Mononuclear cell (primary cell): Measurements from ENCODE around the gene KATNBL1. TPM values are rescaled to one million over a fixed set of nuclear protein-coding genes. Genes with fewer than 3 reads are reported as not detected.
"Not testable (repeated sequence)": the region's sequence is repeated elsewhere in the genome, so short reads cannot be mapped to it uniquely, and the experiment has no call there.

Experiments used
- H3K27me3 ChIP-seq: 2 replicates; pipeline ENCODE4 v1.6.0; 2011; ENCODE audit warnings: low read length, control low read depth; ENCODE audit not compliant: insufficient read depth
- H3K4me1 ChIP-seq: 2 replicates; pipeline ENCODE4 v1.5.1; 2011; ENCODE audit warnings: mild to moderate bottlenecking, low read length, control low read depth; ENCODE audit not compliant: insufficient read depth
- H3K4me3 ChIP-seq: 2 replicates; pipeline ENCODE4 v1.5.1; 2011; ENCODE audit warnings: mild to moderate bottlenecking, low read length, moderate library complexity
- H3K9me3 ChIP-seq: 2 replicates; pipeline ENCODE4 v1.5.1; 2011; ENCODE audit warnings: low read depth, mild to moderate bottlenecking, control low read depth, low read length
- total RNA-seq: library from RNA; depleted of rRNA; stranded (reverse); fragments of >200 nt; gene quantifications from one replicate; pipeline ENCODE4 v1.2.3, GENCODE V29; 2012

KATNBL1 gene
- total RNA-seq, 1 donor, result 12.0 TPM

GRCh38 chr15:34158355-34158754, 51.5 kb downstream of the KATNBL1 start:
- H3K4me1 ChIP-seq, result no peaks in the 10 kb centered on the region
- peaks cover 49% of the 10 kb centered on the region for H3K9me3 ChIP-seq
- no peaks in the 10 kb centered on the region for H3K27me3 ChIP-seq
- H3K4me3 ChIP-seq, result no peak overlapping the region

DNA sequence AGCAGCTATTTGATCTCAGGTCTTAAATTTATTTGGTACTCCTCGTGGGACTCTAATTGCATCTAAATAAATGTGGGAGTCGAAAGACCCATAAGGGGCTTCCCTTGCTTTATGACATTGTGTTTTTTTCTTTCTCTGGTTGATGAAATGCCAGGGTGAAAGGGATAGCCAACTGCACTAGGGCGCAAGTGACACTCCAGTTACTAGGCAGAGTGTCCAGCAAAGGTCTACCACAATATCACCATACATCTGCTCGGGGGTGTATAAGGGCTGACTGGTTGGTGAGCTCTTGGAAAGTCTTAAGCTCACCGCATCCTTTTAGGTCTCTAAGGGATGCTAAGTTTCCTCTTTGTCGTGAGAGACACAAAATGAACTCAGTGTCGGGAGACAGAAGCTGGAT, 54.0 kb downstream of the KATNBL1 start:
- H3K27me3 ChIP-seq, result no peaks in the 10 kb centered on the region
- H3K4me1 ChIP-seq, result no peaks in the 10 kb centered on the region
- peaks cover 30% of the 10 kb centered on the region for H3K9me3 ChIP-seq
- H3K4me3 ChIP-seq, result no peak overlapping the region

DNA sequence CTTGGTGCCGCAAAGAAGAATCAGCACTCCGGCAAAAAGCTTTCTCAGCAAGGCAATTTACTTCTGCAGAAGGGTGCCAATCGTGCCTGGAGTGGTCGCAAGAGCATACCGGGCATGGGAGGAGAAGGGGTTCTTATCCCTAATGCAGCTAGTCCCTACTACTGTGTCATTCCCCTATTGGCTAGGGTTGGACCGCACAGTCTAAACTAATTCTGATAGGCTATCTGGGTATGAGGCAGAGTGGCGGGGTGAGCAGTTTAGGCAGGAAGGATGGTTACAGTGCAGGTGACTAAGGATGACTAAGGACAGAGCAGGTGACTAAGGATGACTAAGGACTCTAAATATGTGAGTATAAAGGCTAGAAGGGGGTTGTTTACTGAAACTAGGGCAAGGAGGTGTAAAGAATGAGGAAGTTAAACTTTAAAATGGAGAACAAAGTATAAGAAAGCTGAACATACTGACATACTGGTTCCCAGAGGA, 55.1 kb downstream of the KATNBL1 start:
- H3K4me3 ChIP-seq, result no peak overlapping the region
- H3K4me1 ChIP-seq, result no peaks in the 10 kb centered on the region
- no peaks in the 10 kb centered on the region for H3K27me3 ChIP-seq
- H3K9me3 ChIP-seq, result peaks cover 23% of the 10 kb centered on the region

DNA sequence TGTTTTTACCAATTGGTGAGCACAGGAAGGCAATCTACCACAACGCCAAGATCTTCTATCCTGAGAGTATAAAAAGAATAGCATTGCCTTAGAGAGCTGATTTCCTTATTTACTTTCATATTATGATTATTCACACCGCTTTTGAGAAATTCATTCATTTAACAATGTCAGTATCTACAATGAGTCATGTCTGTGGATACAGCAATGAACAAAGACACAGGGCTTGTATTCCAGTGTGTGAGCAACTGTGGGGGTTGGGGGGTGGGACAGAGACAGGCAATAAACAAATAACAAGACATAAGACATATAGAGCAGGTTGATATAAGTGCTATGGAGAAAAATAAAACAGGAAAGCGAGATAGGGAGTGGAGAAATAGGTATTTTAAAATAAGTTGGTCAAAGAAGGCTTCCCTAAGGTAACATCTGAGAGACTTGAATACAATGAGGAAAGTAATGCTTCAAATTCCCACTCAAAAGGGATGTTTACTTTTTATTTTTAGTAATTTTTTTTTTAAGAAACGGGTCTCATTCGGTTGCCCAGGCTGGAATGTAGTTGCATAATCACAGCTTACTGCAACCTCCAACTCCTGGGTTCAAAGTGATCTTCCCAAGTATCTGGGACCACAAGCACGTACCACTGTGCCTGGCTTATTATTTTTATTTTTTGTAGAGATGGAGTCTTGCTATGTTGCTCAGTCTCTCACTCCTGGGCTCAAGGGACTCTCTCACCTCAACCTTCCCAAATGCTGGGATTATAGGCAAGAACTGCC, 62.3 kb downstream of the KATNBL1 start:
- no peaks in the 10 kb centered on the region for H3K27me3 ChIP-seq
- H3K4me3 ChIP-seq, result no peak overlapping the region
- no peaks in the 10 kb centered on the region for H3K9me3 ChIP-seq
- no peaks in the 10 kb centered on the region for H3K4me1 ChIP-seq

GRCh38 chr15:34133511-34133910, 76.4 kb downstream of the KATNBL1 start:
- H3K4me1 ChIP-seq, result no peaks in the 10 kb centered on the region
- H3K4me3 ChIP-seq, result no peak overlapping the region
- H3K27me3 ChIP-seq, result no peaks in the 10 kb centered on the region
- H3K9me3 ChIP-seq, result no peaks in the 10 kb centered on the region

- Histone ChIP-seq H3K4me1 (no peaks in the 10 kb centered on the region), H3K4me3 (no peak overlapping the region), H3K9me3 (no peaks in the 10 kb centered on the region), H3K27me3 (no peaks in the 10 kb centered on the region)
These were observed 77.0 kb downstream of the KATNBL1 start for GRCh38 chr15:34132881-34133280.

DNA sequence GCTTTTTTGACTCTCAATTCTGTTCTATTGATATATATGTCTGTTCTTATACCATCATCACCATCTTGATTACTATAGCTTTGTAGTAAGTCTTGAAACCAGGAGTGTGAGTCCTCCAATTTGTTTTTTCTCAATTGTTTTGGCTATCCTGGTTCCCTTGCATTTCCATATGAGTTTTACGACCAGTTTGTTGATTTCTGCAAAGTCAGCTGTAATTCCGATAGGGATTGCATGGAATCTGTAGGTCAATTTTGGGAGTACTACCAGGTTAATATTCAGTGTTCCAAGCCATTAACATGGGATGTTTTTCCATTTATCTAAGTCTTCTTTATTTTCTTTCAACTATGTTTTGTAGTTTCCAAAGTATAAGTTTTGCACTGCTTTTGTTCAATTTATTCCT, 81.0 kb downstream of the KATNBL1 start:
- Histone ChIP-seq H3K4me3 (no peak overlapping the region), H3K27me3 (no peaks in the 10 kb centered on the region), H3K9me3 (no peaks in the 10 kb centered on the region), H3K4me1 (no peaks in the 10 kb centered on the region)

DNA sequence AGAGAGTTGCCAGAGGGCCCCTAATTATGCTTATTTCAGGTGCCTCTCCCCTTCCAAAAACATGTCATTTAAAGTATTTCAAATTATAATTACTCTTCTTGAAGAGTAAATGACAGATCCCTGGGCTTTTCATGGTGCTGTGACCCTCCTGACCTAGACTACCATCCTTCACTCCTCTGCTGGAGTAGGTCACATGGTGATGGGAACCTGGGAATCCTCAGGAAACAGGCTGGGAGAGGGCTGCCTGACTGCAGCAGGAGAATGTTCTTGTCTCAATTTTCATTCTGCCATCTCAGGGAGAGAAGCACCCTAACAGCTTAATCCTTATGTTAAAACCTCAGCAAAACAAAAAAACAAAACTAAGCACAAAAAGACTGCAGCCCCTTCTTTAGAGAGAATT, 83.4 kb downstream of the KATNBL1 start:
- H3K27me3 ChIP-seq, result no peaks in the 10 kb centered on the region
- no peak overlapping the region for H3K4me3 ChIP-seq
- no peaks in the 10 kb centered on the region for H3K9me3 ChIP-seq

GRCh38 chr15:34125945-34126344, 84.0 kb downstream of the KATNBL1 start:
- Histone ChIP-seq H3K27me3 (no peaks in the 10 kb centered on the region), H3K9me3 (no peaks in the 10 kb centered on the region), H3K4me1 (no peaks in the 10 kb centered on the region), H3K4me3 (no peak overlapping the region)

More for the DNA sequence above, 83.4 kb downstream of the KATNBL1 start:
- H3K4me1 ChIP-seq, result no peaks in the 10 kb centered on the region

GRCh38 chr15:34124651-34125050, 85.2 kb downstream of the KATNBL1 start:
- no peaks in the 10 kb centered on the region for H3K4me1 ChIP-seq
- H3K4me3 ChIP-seq, result no peak overlapping the region
- H3K27me3 ChIP-seq, result no peaks in the 10 kb centered on the region
- H3K9me3 ChIP-seq, result no peaks in the 10 kb centered on the region

DNA sequence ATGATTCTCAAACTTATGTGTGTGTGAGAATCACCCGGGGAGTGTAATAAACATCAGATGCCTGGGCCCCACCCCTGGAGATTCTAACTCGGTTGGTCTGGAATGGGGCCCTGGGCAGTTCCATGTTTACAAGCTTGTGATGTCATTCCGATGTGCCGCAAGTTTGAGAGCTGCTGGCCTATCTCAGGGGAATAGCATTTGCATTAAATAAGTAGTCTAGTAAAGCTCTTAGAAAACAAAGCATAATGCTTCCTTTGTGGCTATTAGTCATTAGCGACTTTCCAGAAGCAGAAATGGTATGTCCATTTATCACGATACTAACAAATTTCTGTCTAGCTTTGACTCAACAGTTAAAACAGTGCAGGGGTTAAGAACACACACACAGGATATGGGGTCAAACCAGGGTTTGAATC, 87.1 kb downstream of the KATNBL1 start:
- Histone ChIP-seq H3K9me3 (no peaks in the 10 kb centered on the region), H3K4me3 (no peak overlapping the region), H3K4me1 (no peaks in the 10 kb centered on the region), H3K27me3 (no peaks in the 10 kb centered on the region)

- H3K4me1 ChIP-seq, H3K27me3 ChIP-seq, H3K4me3 ChIP-seq, H3K9me3 ChIP-seq: not testable (repeated sequence)
These were observed 88.1 kb downstream of the KATNBL1 start for GRCh38 chr15:34121786-34122185.

- not testable (repeated sequence) for H3K4me3 ChIP-seq, H3K27me3 ChIP-seq, H3K9me3 ChIP-seq, H3K4me1 ChIP-seq
These were observed 89.5 kb downstream of the KATNBL1 start for GRCh38 chr15:34120420-34120819.

GRCh38 chr15:34119291-34119690, 90.6 kb downstream of the KATNBL1 start:
- peaks cover 2% of the 10 kb centered on the region for H3K27me3 ChIP-seq
- no peak overlapping the region for H3K4me3 ChIP-seq
- H3K4me1 ChIP-seq, result no peaks in the 10 kb centered on the region
- no peaks in the 10 kb centered on the region for H3K9me3 ChIP-seq

DNA sequence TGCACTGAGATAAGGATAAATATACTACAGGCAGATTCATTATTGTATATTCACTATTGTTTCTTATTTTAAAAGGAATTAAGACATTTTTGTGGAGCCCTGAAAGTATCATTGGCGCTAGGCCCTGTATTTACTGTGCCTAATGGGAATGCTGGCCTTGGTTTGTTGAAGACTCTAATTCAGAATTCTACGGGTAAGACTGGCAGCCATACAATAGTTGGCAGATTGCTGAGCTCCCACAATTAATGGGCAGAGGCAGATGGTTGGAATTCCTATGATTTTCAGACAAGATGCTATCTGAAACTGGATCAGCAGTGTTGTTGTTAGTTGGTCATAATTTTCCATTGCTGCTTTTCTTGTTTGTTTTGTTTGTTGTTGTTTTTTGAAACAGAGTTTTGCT, 93.3 kb downstream of the KATNBL1 start:
- Histone ChIP-seq H3K27me3 (peaks cover 2% of the 10 kb centered on the region), H3K9me3 (no peaks in the 10 kb centered on the region), H3K4me3 (no peak overlapping the region), H3K4me1 (no peaks in the 10 kb centered on the region)

GRCh38 chr15:34114739-34115138, 95.2 kb downstream of the KATNBL1 start:
- no peaks in the 10 kb centered on the region for H3K9me3 ChIP-seq
- no peak overlapping the region for H3K4me3 ChIP-seq
- H3K27me3 ChIP-seq, result peaks cover 2% of the 10 kb centered on the region
- H3K4me1 ChIP-seq, result no peaks in the 10 kb centered on the region
